Activated naive CD8-positive, alpha-beta T cell treated with anti-CD3 and anti-CD28 coated beads, Interleukin-2, amount 10 ng/mL, durations not matched to agents 7 days and 5 days (primary cell): ENCODE measurements around the gene UBE2F. TPM values are rescaled to one million over a fixed set of nuclear protein-coding genes. Genes with fewer than 3 reads are reported as not detected.

Experiments
- ATAC-seq: fragments of 150-1000 bp; cut with Tn5 transposase; one replicate; pipeline ENCODE4 v1.10.0; 2021; ENCODE audit warnings: low read depth, moderate library complexity
- POLR2A ChIA-PET: fragments of 350-600 bp; sonication (Branson Sonifier 250); formaldehyde crosslinking; loops from one replicate; lab custom pipeline; 2021; ENCODE audit warnings: antibody characterized with exemption; lab: Charles Lee
- DNase-seq: peaks from one replicate; pipeline ENCODE4 v3.0.0; 2021
- H3K27ac Mint-ChIP-seq: one replicate; pipeline ENCODE4 v1.8.0; 2022; ENCODE audit warnings: mild to moderate bottlenecking, mixed read lengths
- H3K27me3 Mint-ChIP-seq: one replicate; pipeline ENCODE4 v1.8.0; 2022; ENCODE audit warnings: mild to moderate bottlenecking, moderate library complexity, mixed read lengths
- H3K36me3 Mint-ChIP-seq: one replicate; pipeline ENCODE4 v1.8.0; 2021; ENCODE audit warnings: mild to moderate bottlenecking, mixed read lengths
- H3K4me1 Mint-ChIP-seq: one replicate; pipeline ENCODE4 v1.8.0; 2021; ENCODE audit warnings: mixed read lengths
- H3K4me3 Mint-ChIP-seq: one replicate; pipeline ENCODE4 v1.8.0; 2022; ENCODE audit warnings: mild to moderate bottlenecking, moderate library complexity, mixed read lengths
- H3K9me3 Mint-ChIP-seq: one replicate; pipeline ENCODE4 v1.8.0; 2021; ENCODE audit warnings: mixed read lengths
- total RNA-seq, 2 experiments: library from RNA; stranded (reverse); gene quantifications; one replicate each; pipeline ENCODE4 v1.2.3, GENCODE V29; 2021

The UBE2F gene
- total RNA-seq, 2 experiments from 2014 or later = 49.0 to 49.8 TPM

DNA sequence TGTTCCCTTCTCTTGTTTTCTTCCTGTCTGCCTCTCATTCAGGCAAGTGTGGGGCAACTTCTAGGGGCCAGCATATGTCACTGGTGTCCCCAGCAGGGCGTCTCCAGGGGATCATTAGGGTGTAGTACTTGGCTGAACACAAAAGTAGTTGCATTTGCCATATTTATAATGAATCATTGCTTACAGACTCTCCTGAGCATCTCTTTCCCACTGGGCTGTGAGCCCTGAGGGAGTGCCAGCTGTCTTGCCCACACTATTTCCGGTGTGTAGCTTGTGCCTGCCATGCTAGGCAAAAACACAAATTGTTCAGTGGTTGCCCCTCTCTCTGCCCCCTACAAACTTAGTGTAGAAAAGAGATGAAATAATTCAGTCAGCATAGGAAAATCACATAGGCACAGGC is 53.1 kb downstream of the UBE2F start:
- POLR2A ChIA-PET = no interaction called here
- DNase-seq (no peak), ATAC-seq (no peak)
- Mint-ChIP-seq H3K4me3 (no peak overlapping the region), H3K9me3 (no peaks in the 10 kb centered on the region), H3K4me1 (peaks cover 6% of the 10 kb centered on the region), H3K36me3 (peaks cover 12% of the 10 kb centered on the region), H3K27ac (no peak overlapping the region), H3K27me3 (no peaks in the 10 kb centered on the region)

DNA sequence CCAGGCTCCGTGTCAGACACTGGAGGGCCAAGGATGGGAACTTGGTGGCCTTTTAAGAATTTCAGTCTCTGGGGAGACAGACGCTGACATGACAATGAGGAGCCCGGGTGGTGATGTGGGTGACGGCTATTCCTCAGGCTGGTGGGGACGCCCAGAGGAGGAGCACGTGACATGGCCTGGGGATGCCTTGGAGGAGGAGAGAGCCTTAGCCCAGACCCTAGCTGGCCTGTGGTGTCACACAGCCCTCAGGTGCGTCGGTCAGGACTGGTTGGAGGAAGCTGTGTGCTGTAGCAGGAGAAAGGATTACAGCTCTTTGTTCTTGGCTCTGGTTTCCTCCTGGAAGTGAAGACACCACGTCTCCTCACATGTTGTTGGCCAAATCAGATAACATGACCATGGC is 54.0 kb downstream of the UBE2F start:
- Mint-ChIP-seq H3K4me1 (peaks cover 11% of the 10 kb centered on the region), H3K9me3 (no peaks in the 10 kb centered on the region), H3K36me3 (peaks cover 12% of the 10 kb centered on the region), H3K4me3 (no peak overlapping the region), H3K27ac (no peak overlapping the region), H3K27me3 (no peaks in the 10 kb centered on the region)
- no peak for DNase-seq
- ATAC-seq = no peak
- POLR2A ChIA-PET = no interaction called here

GRCh38 chr2:238021327-238021726 is 54.5 kb downstream of the UBE2F start:
- no peak for ATAC-seq
- no peak overlapping the region for H3K4me3 Mint-ChIP-seq
- H3K9me3 Mint-ChIP-seq = no peaks in the 10 kb centered on the region
- H3K36me3 Mint-ChIP-seq = peaks cover 12% of the 10 kb centered on the region
- no peak for DNase-seq
- H3K4me1 Mint-ChIP-seq = peaks cover 11% of the 10 kb centered on the region
- no peak overlapping the region for H3K27ac Mint-ChIP-seq
- POLR2A ChIA-PET = no interaction called here
- no peaks in the 10 kb centered on the region for H3K27me3 Mint-ChIP-seq

- no peaks in the 10 kb centered on the region for H3K27me3 Mint-ChIP-seq
- H3K27ac Mint-ChIP-seq = no peak overlapping the region
- DNase-seq (no peak), ATAC-seq (no peak)
- POLR2A ChIA-PET = no interaction called here
- no peaks in the 10 kb centered on the region for H3K9me3 Mint-ChIP-seq
- peaks cover 11% of the 10 kb centered on the region for H3K4me1 Mint-ChIP-seq
- no peak overlapping the region for H3K4me3 Mint-ChIP-seq
- H3K36me3 Mint-ChIP-seq = peaks cover 16% of the 10 kb centered on the region
Observed at GRCh38 chr2:238022594-238023157, 55.9 kb downstream of the UBE2F start.

- DNase-seq = no peak
- ATAC-seq = no peak
- H3K4me1 Mint-ChIP-seq = peaks cover 15% of the 10 kb centered on the region
- POLR2A ChIA-PET = no interaction called here
- no peak overlapping the region for H3K4me3 Mint-ChIP-seq
- no peaks in the 10 kb centered on the region for H3K9me3 Mint-ChIP-seq
- H3K27me3 Mint-ChIP-seq = no peaks in the 10 kb centered on the region
- peaks cover 15% of the 10 kb centered on the region for H3K36me3 Mint-ChIP-seq
- no peak overlapping the region for H3K27ac Mint-ChIP-seq
Observed at GRCh38 chr2:238023608-238024007, 56.8 kb downstream of the UBE2F start.

DNA sequence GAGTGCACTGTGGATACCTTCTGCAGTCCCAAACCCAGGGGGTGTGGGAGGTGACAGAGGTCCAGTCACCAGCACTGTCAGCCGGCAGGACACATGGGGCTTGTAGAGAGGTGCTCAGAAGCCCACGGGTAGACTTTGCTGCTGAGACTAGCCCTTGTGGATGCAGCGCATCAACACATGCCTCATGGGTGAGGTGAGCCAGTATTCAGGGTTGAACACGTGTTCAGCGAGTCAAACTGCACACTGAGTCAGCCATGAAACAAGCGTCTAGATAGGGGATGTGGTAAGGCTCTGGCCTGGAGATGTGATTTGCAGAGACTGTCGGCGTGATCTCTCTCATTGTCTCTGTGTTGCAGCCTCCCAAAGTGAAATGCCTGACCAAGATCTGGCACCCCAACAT is 58.2 kb downstream of the UBE2F start:
- peak; percentile 60 for ATAC-seq
- H3K27ac Mint-ChIP-seq = peak overlapping the region; percentile 6
- no peak for DNase-seq
- peaks cover 12% of the 10 kb centered on the region for H3K36me3 Mint-ChIP-seq
- no peak overlapping the region for H3K4me3 Mint-ChIP-seq
- no peaks in the 10 kb centered on the region for H3K9me3 Mint-ChIP-seq
- no peaks in the 10 kb centered on the region for H3K27me3 Mint-ChIP-seq
- POLR2A ChIA-PET = no interaction called here
- H3K4me1 Mint-ChIP-seq = peaks cover 13% of the 10 kb centered on the region

- Mint-ChIP-seq H3K4me3 (no peak overlapping the region), H3K9me3 (no peaks in the 10 kb centered on the region), H3K27me3 (no peaks in the 10 kb centered on the region), H3K36me3 (peaks cover 10% of the 10 kb centered on the region), H3K4me1 (peaks cover 11% of the 10 kb centered on the region), H3K27ac (no peak overlapping the region)
- DNase-seq (no peak), ATAC-seq (no peak)
- POLR2A ChIA-PET = no interaction called here
Observed at GRCh38 chr2:238025741-238026360, 59.0 kb downstream of the UBE2F start.

DNA sequence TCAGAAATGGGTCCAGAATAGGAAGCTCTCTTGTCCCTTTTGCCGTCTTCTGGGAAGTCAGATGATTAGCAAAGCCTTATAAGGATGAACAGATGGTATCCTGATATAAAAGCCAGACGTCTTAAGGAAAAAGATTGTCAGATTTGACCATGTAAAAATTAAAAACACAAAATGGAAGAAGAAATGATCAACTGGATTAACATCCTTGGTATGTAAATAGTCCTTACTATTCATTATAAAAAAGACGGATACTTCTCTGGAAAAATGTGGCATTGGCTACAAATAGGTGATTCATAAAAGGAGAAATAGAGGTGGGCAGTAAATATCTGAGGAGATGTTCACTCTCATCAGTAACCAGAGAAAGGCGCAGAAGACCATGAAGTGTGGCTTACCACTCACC is 60.2 kb downstream of the UBE2F start:
- H3K27me3 Mint-ChIP-seq = no peaks in the 10 kb centered on the region
- peaks cover 15% of the 10 kb centered on the region for H3K36me3 Mint-ChIP-seq
- POLR2A ChIA-PET = no interaction called here
- no peak overlapping the region for H3K27ac Mint-ChIP-seq
- no peaks in the 10 kb centered on the region for H3K9me3 Mint-ChIP-seq
- peaks cover 11% of the 10 kb centered on the region for H3K4me1 Mint-ChIP-seq
- H3K4me3 Mint-ChIP-seq = no peak overlapping the region
- no peak for DNase-seq
- ATAC-seq = no peak

DNA sequence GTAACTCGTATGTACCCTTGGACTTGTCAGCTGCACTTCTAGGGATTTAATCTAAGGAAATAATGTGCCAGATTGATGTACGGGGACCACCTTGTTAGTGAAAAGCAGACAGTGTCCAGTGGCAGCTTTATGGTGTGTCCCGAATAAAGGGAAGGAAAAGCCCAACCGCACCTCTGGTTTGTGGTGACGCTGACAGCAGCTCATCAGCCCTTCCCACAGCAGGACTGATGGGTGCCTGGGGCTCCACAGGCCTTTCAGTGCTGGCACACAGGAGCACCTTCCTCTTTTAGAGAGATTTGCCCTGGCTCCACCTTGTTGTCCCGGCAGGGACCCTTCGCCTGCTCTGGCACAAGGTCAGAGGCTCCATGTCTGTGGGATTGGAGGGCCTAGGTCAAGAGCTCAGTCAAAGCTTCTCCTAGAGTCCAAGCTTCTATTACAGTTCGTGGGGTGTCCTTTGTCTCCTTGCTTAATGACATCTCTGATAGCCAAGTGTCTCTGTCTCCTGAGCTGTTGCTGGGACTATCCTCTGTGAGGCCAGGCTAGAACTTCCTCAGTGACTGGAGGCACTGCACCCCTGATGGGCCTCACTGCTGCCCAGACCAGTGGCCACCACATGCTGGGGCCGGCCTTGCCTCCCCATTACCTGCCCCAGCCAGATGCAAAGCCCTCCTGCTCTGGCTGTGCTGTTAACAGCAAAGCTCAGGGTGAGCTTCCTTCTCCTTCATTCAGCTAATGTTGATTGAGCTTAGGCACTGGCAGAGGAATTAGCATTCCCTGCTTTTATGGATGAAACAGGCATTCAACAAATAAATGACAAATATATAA is 61.0 kb downstream of the UBE2F start:
- H3K36me3 Mint-ChIP-seq = peaks cover 15% of the 10 kb centered on the region
- no peak overlapping the region for H3K4me3 Mint-ChIP-seq
- H3K4me1 Mint-ChIP-seq = peaks cover 11% of the 10 kb centered on the region
- POLR2A ChIA-PET = no interaction called here
- H3K27me3 Mint-ChIP-seq = no peaks in the 10 kb centered on the region
- DNase-seq = no peak
- no peak overlapping the region for H3K27ac Mint-ChIP-seq
- H3K9me3 Mint-ChIP-seq = no peaks in the 10 kb centered on the region
- no peak for ATAC-seq

- ATAC-seq (no peak), DNase-seq (no peak)
- Mint-ChIP-seq H3K27me3 (no peaks in the 10 kb centered on the region), H3K4me3 (no peak overlapping the region), H3K36me3 (peaks cover 23% of the 10 kb centered on the region), H3K9me3 (no peaks in the 10 kb centered on the region), H3K4me1 (peaks cover 11% of the 10 kb centered on the region), H3K27ac (no peak overlapping the region)
- POLR2A ChIA-PET = no interaction called here
Observed at GRCh38 chr2:238029853-238030252, 63.0 kb downstream of the UBE2F start.

- no peak overlapping the region for H3K4me3 Mint-ChIP-seq
- DNase-seq (no peak), ATAC-seq (no peak)
- POLR2A ChIA-PET = no interaction called here
- H3K36me3 Mint-ChIP-seq = peaks cover 28% of the 10 kb centered on the region
- H3K27ac Mint-ChIP-seq = no peak overlapping the region
- H3K27me3 Mint-ChIP-seq = no peaks in the 10 kb centered on the region
- H3K4me1 Mint-ChIP-seq = peaks cover 6% of the 10 kb centered on the region
- H3K9me3 Mint-ChIP-seq = no peaks in the 10 kb centered on the region
Observed at GRCh38 chr2:238030422-238031155, 63.8 kb downstream of the UBE2F start.

DNA sequence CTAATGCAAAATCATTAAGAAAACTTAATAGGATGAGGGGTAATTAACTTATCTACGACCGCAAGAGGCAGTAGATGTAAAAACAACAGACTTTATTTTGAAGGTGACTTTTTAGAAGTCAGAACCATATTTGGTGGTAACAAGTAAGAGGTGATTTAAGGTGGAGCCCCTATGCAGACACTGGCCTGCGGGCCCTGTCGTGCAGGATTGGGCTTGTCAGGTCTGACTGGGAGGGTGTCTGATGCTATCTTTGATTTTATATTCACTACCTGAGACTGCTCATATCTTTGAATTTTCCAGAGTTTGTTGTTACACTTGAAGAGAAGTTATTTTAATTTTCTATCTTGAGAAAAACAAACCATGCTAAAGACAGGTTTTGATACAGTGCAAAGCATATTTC is 64.9 kb downstream of the UBE2F start:
- DNase-seq (no peak), ATAC-seq (no peak)
- Mint-ChIP-seq H3K27me3 (no peaks in the 10 kb centered on the region), H3K4me3 (no peak overlapping the region), H3K27ac (no peak overlapping the region), H3K4me1 (peaks cover 6% of the 10 kb centered on the region), H3K9me3 (no peaks in the 10 kb centered on the region), H3K36me3 (peaks cover 31% of the 10 kb centered on the region)
- POLR2A ChIA-PET = no interaction called here

GRCh38 chr2:238032755-238033337 is 66.0 kb downstream of the UBE2F start:
- no peak for DNase-seq
- Mint-ChIP-seq H3K4me1 (peaks cover 4% of the 10 kb centered on the region), H3K9me3 (no peaks in the 10 kb centered on the region), H3K4me3 (no peak overlapping the region), H3K36me3 (peaks cover 28% of the 10 kb centered on the region), H3K27me3 (no peaks in the 10 kb centered on the region), H3K27ac (no peak overlapping the region)
- POLR2A ChIA-PET = no interaction called here
- ATAC-seq = no peak
